Measurements from ENCODE around the gene ERV3-1.
"Not testable (repeated sequence)": the region's sequence is repeated elsewhere in the genome, so short reads cannot be mapped to it uniquely, and the experiment has no call there.

The ERV3-1 gene, protein sequence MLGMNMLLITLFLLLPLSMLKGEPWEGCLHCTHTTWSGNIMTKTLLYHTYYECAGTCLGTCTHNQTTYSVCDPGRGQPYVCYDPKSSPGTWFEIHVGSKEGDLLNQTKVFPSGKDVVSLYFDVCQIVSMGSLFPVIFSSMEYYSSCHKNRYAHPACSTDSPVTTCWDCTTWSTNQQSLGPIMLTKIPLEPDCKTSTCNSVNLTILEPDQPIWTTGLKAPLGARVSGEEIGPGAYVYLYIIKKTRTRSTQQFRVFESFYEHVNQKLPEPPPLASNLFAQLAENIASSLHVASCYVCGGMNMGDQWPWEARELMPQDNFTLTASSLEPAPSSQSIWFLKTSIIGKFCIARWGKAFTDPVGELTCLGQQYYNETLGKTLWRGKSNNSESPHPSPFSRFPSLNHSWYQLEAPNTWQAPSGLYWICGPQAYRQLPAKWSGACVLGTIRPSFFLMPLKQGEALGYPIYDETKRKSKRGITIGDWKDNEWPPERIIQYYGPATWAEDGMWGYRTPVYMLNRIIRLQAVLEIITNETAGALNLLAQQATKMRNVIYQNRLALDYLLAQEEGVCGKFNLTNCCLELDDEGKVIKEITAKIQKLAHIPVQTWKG

DNA sequence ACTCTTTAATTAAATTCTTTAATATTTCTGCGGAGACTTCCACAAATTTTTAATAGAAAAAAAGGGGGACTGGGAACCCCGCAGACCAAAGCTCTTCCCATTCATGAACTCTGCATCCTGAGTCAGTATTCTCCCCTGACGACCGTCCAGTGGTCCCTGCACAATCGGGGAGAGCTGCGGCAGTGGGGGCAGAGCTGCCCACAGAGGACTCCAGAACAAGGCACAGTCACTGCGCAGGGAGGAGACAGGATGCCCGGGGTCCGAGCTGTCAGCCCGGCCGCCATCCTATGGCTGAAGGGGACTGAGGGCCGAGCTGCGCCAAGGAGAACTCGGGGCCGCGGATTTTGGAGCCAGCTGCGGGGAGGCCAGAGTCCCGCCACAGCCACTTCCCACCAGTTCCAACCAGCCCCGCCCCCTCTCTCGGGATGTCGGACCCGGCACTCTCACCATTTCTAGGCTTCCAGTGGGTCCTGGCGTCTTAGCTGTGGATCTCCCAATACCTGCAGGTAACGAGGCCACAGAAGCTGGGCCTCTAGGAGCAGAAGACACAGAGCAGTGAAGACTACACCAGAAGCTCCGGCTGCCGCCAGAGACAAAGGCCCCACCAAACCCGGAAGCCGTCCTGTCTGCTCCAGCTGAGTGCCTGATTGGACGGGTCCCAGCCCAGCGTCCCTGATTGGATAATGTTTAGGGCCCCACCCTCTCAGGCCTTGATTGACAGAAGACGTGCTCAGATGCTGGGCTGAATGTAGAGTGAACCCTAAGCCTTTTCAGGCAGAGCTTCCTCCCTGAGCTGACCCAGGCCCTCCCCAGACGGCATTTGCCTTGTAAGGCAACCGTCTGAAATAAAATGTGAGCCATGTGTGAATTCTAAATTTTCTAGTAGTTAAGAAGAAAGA lies at the start of gene ERV3-1:
Gene ERV3-1, minus strand, starts transcription at position 594 of the 899 bp plus-strand sequence. CDS start 13,661 bp downstream, outside the sequence.
- peak; percentile 96 for DNase-seq (ENCODE audit: low spot score)

DNA sequence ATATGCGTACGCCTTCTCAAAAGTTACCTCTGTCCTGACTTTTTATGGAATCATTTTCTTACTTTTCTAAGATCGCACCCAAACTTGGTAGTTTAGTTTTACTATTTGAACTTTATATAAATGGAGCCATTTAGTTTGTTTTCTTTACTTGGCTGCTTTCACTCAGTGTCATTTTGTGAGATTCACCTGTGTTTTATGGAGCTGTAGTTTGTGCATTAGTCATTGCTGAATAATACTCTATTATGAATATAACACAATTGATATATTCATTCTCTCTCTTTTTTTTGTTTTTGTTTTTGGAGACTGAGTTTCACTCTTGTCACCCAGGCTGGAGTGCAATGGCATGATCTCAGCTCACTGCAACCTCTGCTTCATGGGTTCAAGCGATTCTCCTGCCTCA lies 49.3 kb upstream of the ERV3-1 start:
- DNase-seq (ENCODE audit: low spot score), result not testable (repeated sequence)

DNA sequence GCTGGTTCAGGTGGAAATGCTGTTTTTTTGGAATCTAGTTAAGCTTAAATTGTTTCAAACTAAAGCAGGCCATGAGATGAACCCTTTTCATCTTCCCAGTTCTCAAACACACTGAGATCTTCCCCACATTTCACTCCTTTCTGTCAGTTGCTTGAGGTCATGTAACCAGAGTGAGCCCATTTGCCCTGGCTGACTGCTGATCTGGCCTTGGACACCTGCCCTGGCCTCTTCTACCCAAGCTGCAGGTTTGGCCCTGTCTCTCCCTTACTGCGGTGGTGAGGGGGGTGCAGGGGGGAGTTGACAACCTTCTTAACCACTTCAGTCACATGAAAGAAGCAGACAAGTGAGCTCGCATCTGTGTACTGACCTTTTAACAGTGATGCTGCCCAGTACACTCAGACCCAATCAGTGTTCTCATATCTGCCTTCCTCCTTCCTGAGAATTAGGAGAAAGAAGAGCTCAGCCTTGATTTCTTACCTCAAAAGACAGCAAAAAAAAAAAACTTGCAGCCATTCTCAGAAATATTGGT lies 48.0 kb upstream of the ERV3-1 start:
- not testable (repeated sequence) for DNase-seq (ENCODE audit: low spot score)

DNA sequence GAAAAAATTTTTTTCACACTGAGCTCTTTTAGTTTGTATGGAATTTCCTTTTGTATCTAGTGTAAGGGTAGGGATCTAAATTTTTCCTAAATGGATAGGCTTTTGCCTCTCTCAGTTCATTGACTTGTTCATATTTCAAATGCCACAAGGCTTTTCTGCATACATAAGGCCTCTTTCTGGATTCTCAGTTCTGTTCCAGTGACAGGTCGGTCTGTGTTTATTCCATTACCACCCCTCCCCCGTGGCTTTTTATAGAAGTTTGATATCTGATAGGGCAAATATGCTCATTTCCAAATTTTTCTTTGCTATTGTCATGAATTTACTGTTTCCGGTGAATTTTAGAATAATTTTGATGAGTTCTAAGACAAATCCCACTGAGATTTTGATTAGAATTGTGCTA lies 45.2 kb upstream of the ERV3-1 start:
- not testable (repeated sequence) for DNase-seq (ENCODE audit: low spot score)

DNA sequence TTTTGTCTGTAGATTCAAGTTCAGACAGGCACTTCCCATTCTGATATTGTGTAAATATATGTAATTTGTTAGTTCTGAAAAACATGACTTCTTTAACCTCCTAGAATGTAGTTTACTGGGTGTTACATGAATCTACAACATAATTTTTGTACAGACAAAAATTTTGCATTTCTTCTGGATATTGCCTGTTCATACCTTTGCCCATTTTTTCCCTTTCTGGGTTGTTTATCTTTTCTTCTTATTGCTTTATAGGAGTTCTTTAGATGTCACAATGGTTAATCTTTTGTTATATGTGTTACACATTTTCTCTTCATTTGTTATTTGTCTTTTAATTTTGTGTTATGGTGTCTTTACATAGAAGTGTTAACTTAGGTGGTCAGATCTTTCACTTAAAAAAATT lies 44.7 kb upstream of the ERV3-1 start:
- not testable (repeated sequence) for DNase-seq (ENCODE audit: low spot score)

DNA sequence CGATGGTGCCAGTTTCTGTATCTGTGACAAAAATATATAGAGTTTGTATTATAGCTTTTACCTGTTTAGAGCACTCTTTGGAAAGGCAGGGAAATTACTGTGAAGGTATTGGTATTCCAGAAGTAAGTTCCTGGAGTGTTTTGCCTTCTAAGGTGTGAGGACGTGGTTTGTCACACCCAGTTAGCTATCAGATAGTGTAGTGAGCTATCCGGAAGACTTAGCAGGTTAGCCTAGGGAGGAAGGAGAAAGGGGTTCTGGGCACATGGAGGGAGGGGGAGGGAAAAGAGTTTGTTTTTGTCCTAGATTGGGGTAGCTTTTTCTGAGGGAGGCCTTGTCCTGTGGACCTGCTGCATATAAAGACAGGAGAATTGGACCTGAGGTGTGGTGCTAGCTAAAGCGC lies 39.8 kb upstream of the ERV3-1 start:
- not testable (repeated sequence) for DNase-seq (ENCODE audit: low spot score)

DNA sequence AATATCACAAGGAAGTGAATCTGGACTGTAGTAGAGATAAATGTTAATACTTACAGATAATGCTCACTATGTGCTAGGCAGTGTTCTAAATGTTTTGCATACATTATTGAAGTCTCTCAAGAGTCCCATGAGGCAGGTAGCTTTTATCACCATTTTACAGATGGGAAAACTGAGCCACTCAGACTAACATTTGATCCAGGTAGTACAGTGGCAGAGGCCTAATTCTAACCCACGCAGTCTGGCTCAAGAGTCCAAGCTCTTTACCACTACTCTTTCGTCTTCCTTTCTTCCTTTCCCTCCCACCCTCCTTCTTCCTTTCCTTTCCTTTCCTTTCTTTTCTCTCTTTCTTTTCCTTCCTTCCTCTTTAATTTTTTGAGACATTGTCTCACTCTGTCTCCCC lies 39.1 kb upstream of the ERV3-1 start:
- DNase-seq (ENCODE audit: low spot score), result not testable (repeated sequence)

DNA sequence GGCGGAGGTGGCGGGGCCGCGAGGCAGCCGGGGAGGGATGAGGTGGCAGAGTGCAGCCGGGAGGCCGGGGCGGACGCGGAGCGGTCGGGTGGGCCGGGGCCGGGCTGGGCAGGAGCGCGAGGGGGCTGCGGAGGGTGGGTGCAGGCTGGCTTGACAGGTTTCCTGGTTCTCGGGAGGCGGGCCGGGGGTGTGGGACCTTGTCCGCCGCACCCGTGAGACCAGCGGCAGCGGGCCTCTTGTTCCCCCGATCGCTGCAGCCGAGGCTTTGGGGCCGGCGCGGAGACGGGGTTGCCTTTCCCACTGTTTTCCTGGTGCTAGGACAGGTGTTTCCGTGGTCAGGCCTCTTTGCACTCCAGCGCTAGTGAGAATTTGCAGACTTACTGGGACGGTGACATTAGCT lies 32.3 kb upstream of the ERV3-1 start:
- DNase-seq (ENCODE audit: low spot score), result peak; percentile 67

DNA sequence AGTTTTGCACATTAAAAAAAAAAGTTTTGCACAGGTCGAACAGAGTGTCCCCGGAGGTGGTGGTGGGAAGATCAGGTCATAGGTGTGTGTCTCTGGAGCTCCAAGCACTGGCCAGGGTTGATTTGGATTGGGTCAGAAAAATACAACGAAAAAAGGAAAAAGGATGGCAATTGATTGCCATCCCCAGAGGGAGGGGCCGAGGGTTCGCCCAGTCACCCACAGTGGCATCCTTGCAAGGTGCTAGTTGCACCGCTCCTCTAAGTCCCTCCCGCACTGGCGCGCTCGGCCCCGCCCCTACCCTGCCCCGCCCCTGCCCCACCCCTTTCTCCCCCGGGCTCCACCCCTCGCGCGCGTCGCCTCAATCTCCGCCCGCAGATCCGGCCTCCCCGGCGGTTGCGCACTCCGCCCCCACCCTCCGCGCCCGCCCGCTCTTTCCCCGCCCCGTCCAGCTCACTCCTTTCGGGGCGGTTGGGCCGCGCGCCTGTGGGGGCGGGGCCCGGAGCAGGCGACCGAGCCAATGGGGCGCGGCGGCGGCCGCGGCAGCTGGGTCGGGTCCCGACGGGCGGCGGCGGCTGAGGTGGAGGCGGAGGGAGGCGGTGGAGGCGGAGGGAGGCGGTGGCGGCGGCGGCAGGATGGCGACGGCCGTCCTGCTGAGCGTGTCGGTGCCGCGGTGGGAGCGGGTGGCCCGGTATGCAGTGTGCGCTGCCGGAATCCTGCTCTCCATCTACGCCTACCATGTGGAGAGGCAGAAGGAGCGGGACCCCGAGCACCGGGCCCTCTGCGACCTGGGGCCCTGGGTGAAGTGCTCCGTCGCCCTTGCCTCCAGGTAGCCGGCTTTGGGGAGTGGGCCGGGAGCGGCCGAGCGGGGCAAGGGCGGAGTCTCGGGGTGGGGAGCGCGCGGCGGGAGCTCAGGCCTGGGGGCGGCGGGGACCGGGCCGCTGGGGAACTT lies 31.5 kb upstream of the ERV3-1 start:
- DNase-seq (ENCODE audit: low spot score), result peak; percentile 97

DNA sequence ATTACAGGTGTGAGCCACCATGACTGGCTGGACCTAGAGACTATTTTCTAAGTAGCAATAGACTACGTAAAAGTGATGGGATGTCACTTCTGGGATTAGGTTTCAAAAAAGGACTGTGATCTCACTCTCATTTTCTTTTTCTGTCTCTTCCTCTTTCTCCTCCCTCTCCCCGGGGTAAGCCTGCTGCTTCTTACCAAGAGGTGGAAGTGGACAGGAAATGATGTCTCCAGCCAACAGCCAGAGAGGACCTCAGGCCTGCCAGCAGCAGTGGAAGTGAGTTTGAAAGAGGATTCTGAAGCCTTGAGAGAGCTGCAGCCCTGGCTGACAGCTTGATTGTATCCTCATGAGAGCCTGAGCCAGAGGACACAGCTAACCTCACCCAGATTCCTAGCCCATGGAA lies 30.0 kb upstream of the ERV3-1 start:
- DNase-seq (ENCODE audit: low spot score), result not testable (repeated sequence)

DNA sequence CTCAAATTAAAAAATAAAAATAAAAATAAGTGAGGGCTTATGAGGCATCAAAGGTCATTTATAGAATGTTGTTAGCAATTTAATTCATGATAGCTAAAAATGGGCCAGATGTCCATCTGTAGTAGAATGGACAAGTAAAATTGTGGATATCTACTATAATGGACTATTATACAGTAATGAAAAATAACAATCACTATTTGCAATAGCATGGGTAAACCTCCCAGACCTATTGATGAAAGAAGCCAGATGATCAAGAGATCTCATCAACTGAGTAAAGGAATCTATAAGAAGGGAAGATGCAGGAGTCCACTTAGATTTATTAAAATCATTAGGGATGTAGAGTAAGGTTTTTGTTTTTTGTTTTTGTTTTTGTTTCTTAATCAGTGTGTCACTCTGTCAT lies 29.0 kb upstream of the ERV3-1 start:
- DNase-seq (ENCODE audit: low spot score), result not testable (repeated sequence)

DNA sequence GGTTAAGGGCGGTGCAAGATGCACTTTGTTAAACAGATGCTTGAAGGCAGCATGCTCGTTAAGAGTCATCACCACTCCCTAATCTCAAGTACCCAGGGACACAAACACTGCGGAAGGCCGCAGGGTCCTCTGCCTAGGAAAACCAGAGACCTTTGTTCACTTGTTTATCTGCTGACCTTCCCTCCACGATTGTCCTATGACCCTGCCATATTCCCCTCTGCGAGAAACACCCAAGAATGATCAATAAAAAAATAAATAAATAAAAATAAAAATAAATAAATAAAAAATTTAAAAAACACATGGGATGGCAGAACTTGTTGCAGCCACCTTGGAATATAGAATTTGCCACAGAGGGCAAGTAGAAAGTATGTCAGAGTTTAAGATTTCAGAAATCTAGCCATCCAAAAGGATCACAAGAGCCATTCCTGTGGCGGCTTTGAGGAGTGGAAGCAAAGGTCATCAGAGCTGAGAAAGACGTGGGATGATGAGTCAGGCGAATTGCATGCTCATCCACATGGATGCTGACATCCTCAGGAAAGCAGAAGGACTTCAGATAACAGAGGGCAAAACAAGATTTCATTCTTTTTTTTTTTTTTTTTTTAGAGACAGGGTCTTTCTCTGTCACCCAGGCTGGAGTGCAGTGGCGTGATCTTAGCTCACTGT lies 27.8 kb upstream of the ERV3-1 start:
- not testable (repeated sequence) for DNase-seq (ENCODE audit: low spot score)

DNA sequence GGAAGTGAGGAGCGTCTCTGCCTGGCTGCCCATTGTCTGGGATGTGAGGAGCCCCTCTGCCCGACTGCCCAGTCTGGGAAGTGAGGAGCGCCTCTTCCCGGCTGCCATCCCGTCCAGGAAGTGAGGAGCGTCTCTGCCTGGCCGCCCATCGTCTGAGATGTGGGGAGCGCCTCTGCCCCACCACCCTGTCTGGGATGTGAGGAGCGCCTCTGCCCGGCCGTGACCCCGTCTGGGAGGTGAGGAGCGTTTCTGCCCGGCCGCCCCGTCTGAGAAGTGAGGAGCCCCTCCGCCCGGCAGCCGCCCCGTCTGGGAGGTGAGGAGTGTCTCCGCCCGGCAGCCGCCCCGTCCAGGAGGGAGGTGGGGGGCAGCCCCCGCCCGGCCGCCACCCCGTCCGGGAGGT lies 26.9 kb upstream of the ERV3-1 start:
- not testable (repeated sequence) for DNase-seq (ENCODE audit: low spot score)

DNA sequence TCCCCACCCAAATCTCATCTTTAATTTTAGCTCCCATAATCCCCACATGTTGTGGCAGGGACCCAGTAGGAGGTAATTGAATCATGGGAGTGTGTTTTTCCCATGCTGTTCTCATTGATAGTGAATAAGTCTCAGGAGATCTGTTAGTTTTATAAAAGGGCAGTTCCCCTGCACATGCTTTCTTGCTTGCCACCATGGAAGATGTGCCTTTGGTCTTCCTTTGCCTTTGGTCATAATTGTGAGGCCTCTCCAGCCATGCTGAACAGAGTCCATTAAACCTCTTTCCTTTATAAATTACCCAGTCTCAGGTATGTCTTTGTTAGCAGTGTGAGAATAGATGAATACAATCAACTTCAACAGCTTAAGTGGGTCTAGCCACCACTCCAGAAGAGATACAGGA lies 18.5 kb upstream of the ERV3-1 start:
- not testable (repeated sequence) for DNase-seq (ENCODE audit: low spot score)

DNA sequence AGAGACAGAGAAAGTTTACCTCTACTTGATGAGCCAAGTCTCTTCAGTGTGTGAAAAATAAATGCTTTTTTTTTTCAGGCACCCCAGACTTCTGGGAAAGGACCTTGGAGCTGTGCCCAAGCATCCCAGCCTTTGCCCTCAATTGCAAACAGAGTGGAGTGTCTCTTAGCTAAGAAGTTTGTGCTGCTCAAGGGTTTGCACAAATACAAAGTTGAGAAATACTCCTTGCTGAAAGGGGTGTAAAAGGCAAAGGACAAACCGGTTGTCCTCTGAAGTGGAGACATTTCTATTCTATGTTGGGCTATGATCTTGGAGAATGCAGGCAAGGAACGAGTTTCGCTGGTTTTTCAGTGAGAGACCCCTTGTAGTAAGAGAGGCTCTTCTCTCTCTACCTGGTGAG lies 14.5 kb upstream of the ERV3-1 start:
- DNase-seq (ENCODE audit: low spot score), result not testable (repeated sequence)

DNA sequence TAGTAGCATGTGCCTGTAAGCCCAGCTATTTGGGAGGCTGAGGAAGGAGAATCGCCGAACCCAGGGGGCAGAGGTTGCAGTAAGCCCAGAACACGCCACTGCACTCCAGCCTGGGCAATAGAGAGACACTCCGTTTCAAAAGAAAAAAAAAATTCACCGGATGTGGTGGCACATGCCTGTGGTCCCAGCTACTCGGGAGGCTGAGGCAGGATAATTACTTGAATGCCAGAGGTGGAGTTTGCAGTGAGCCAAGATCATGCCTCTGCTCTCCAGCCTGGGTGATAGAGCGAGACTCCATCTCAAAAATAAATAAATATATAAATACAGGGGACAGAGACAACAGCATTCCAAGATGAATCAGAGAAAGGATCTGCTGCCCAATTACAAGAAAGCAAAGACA lies 3.4 kb upstream of the ERV3-1 start:
- DNase-seq (ENCODE audit: low spot score), result not testable (repeated sequence)

DNA sequence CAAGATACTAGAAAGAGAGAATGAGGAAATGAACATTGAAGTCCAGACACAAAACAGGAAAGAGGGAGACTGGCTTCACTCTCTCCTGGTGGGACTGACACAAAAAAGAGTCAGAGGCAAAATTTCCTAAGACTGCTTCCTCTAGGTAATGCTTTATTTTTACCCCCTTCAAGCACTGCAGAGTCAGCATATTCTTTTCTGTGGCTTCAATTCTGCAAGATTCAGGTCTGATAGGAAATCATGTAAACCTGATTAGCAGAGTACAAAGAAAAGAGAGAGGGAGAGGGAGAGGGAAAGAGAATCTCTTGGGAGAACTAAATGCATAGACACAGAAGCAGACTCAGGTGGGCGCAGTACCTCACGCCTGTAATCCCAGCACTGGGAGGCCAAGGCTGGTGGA lies 2.9 kb upstream of the ERV3-1 start:
- DNase-seq (ENCODE audit: low spot score), result not testable (repeated sequence)

DNA sequence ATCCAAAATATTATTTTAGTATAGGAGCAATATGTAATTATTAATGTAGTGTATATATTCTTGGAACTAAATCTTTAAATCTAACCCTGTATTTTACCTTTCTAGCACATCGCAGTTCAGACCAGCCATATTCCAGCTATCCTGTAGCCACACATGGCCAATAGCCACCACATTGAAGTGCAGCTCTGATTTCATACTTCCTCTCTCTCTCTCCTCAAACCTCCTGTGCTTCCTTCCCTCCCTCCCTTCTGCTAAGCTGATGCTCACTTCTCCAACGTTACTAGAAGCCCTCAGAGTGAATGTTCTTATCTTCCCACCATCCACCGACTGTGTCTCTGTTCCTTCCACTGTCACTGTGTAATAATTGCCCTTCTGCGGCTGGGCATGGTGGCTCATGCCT lies 549 bp upstream of the ERV3-1 start:
- not testable (repeated sequence) for DNase-seq (ENCODE audit: low spot score)

DNA sequence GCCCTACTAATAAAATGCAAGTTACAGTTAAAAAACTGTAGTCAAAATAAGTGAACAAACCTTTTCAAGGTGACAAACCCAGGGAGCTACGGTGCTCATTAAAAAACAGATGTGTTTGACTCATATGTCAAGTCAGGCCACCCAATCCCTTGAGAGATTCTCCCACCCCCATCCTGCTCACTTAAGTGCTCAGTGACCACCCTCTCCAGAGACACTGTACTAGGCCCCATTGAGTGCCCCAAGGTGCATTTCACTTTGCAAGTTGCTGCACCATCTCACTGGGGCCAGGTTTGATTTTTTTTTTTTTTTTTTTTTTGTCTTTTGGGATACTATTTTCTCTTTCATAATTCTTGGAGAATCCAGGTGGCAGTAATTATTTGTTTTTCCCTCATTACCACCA lies 1.9 kb downstream of the ERV3-1 start:
- DNase-seq (ENCODE audit: low spot score), result no peak

DNA sequence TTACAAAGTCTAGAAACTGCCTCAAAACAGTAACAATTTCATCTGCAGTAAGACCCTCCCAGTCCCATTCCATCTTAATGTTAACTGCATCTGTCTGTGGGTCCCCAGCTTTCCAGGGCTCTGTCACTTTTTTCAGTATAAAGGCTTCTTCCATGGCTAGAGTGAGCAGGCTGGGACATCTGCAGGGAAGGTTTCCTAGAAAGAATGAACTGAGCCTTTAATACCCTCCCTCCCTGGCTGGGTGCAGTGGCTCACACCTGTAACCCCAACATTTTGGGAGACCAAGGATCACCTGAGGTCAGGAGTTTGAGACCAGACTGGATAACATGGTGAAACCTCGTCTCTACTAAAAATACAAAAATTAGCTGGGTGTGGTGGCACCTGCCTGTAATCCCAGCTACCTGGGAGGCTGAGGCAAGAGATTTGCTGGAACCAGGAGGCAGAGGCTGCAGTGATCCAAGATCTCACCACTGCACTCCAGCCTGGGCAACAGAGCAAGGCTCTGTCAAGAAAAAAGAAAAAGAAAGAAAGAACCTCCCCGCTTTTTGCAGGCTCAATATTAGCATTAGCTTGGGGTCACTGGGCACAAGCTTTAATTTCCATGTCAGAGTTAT lies 3.4 kb downstream of the ERV3-1 start:
- DNase-seq (ENCODE audit: low spot score), result no peak
